Fibroblast of mammary gland (primary cell): ENCODE results near the gene HTRA3.

Experiments used
- DNase-seq: peaks from one replicate; pipeline ENCODE4 v3.0.0-alpha.2; 2010; ENCODE audit warnings: low read depth
- H3K4me3 ChIP-seq: 2 replicates; pipeline ENCODE4 v1.5.1; 2011; ENCODE audit warnings: low read depth, mild to moderate bottlenecking, low read length, moderate library complexity; ENCODE audit not compliant: control insufficient read depth
- TF ChIP-seq, protein P1 (sequence below): conservative IDR thresholded peaks from 2 replicates; pipeline ENCODE4 v1.5.1; 2011; ENCODE audit warnings: low read depth, low read length, inconsistent platforms; ENCODE audit not compliant: control insufficient read depth, insufficient read depth

HTRA3 gene

GRCh38 chr4:8342651-8343261 lies 73.2 kb downstream of the HTRA3 start:
- no peak overlapping the region for H3K4me3 ChIP-seq
- TF ChIP-seq, protein P1, sequence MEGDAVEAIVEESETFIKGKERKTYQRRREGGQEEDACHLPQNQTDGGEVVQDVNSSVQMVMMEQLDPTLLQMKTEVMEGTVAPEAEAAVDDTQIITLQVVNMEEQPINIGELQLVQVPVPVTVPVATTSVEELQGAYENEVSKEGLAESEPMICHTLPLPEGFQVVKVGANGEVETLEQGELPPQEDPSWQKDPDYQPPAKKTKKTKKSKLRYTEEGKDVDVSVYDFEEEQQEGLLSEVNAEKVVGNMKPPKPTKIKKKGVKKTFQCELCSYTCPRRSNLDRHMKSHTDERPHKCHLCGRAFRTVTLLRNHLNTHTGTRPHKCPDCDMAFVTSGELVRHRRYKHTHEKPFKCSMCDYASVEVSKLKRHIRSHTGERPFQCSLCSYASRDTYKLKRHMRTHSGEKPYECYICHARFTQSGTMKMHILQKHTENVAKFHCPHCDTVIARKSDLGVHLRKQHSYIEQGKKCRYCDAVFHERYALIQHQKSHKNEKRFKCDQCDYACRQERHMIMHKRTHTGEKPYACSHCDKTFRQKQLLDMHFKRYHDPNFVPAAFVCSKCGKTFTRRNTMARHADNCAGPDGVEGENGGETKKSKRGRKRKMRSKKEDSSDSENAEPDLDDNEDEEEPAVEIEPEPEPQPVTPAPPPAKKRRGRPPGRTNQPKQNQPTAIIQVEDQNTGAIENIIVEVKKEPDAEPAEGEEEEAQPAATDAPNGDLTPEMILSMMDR = no peak
- no peak for DNase-seq

- no peak overlapping the region for H3K4me3 ChIP-seq
- DNase-seq = no peak
- TF ChIP-seq, protein P1 = no peak
Measured at GRCh38 chr4:8343262-8343966, 73.9 kb downstream of the HTRA3 start.

DNA sequence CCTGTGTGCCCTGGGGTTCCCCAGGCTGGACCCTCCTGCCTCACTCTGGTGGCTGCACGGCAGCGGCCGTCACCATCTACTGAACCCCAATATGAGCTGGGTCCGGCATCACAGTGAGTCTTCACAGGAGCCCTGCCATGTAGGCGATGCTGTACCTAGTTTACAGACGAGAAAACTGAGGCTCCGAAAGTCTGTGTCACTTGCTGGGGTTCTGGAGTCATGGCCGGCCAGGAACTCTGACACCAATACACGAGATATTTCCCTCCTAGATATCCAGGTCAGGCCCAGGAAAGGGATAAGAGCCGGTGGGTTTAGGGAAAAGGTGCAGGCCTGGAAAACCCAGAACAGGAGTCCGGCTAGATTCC lies 74.4 kb downstream of the HTRA3 start:
- no peak for DNase-seq
- no peak overlapping the region for H3K4me3 ChIP-seq
- TF ChIP-seq, protein P1 = no peak

- H3K4me3 ChIP-seq = no peak overlapping the region
- no peak for DNase-seq
- TF ChIP-seq, protein P1 = no peak
Measured at GRCh38 chr4:8344377-8344776, 74.8 kb downstream of the HTRA3 start.

- DNase-seq = no peak
- TF ChIP-seq, protein P1 = no peak
- H3K4me3 ChIP-seq = no peak overlapping the region
Measured at GRCh38 chr4:8345053-8345945, 75.7 kb downstream of the HTRA3 start.

GRCh38 chr4:8345946-8346814 lies 76.6 kb downstream of the HTRA3 start:
- no peak for DNase-seq
- TF ChIP-seq, protein P1 = no peak
- no peak overlapping the region for H3K4me3 ChIP-seq
